OCI-LY3 (cell line): Measurements from ENCODE around the gene ZGRF1.

Source experiments
- H2AFZ ChIP-seq: fragments of 200-600, 300-600 bp; shearing (Covaris generic); 2 replicates; pipeline ENCODE4 v1.6.0; 2014; ENCODE audit warnings: antibody characterized with exemption, low read depth, low read length
- H3K27ac ChIP-seq: fragments of 200-600, 300-600 bp; sonication (generic); 2 replicates; pipeline ENCODE4 v1.5.1; 2014; ENCODE audit warnings: mild to moderate bottlenecking, low read length, moderate library complexity, mixed read lengths
- H3K27me3 ChIP-seq: fragments of 200-600, 300-600 bp; sonication (generic); 2 replicates; pipeline ENCODE4 v1.6.1; 2014; ENCODE audit warnings: low read depth, low read length, mixed read lengths
- H3K36me3 ChIP-seq: fragments of 200-600, 300-600 bp; sonication (generic); replicated peaks from 2 replicates; pipeline ENCODE3; 2014; ENCODE audit warnings: low read depth, low read length, mixed read lengths
- H3K4me1 ChIP-seq: fragments of 300-600, 200-600 bp; sonication (generic); 2 replicates; pipeline ENCODE4 v1.6.1; 2014; ENCODE audit warnings: low read length, mixed read lengths
- H3K4me2 ChIP-seq: fragments of 200-600, 300-600 bp; sonication (generic); 2 replicates; pipeline ENCODE4 v1.6.1; 2014; ENCODE audit warnings: low read length, mixed read lengths
- H3K4me3 ChIP-seq: fragments of 300-600, 200-600 bp; sonication (generic); 2 replicates; pipeline ENCODE4 v1.5.1; 2014; ENCODE audit warnings: antibody characterized with exemption, mild to moderate bottlenecking, low read length, moderate library complexity
- H3K79me2 ChIP-seq: fragments of 300-600, 200-600 bp; shearing (Covaris generic); 2 replicates; pipeline ENCODE4 v1.6.1; 2014; ENCODE audit warnings: mild to moderate bottlenecking, low read length, mixed read lengths
- H3K9ac ChIP-seq: fragments of 300-600, 200-600 bp; shearing (Covaris generic); 2 replicates; pipeline ENCODE4 v1.6.0; 2014; ENCODE audit warnings: mild to moderate bottlenecking, low read length, moderate library complexity
- H3K9me3 ChIP-seq: fragments of 200-600, 300-600 bp; shearing (Covaris generic); 2 replicates; pipeline ENCODE4 v1.6.1; 2014; ENCODE audit warnings: low read length, mixed read lengths; ENCODE audit not compliant: insufficient read depth
- H4K20me1 ChIP-seq: fragments of 200-600, 300-600 bp; sonication (generic); 2 replicates; pipeline ENCODE4 v1.6.1; 2016; ENCODE audit warnings: low read length, mixed read lengths; ENCODE audit not compliant: insufficient read depth
- CTCF ChIP-seq: fragments of 200-600, 300-600 bp; sonication (generic); IDR thresholded peaks from 2 replicates; pipeline ENCODE4 v1.5.1; 2014; ENCODE audit warnings: antibody characterized with exemption, low read length, low read depth
- EZH2phosphoT487 ChIP-seq: fragments of 200-600 bp; shearing (Covaris generic); IDR thresholded peaks from 2 replicates; pipeline ENCODE4 v1.6.1; 2018; ENCODE audit warnings: antibody characterized with exemption, mixed run types, low read depth

ZGRF1 gene

GRCh38 chr4:112521123-112522023 is 115.3 kb downstream of the ZGRF1 start:
- no peak overlapping the region for H3K27ac ChIP-seq
- peak overlapping the region; percentile 9; the same call in 1 of the 2 replicates for H3K9ac ChIP-seq
- H3K27me3 ChIP-seq, result peaks cover 50% of the 10 kb centered on the region
- no peaks in the 10 kb centered on the region for H3K79me2 ChIP-seq
- TF ChIP-seq EZH2phosphoT487, result 0 out of 2 replicates have a peak, but pooled peaks have one; percentile 48
- TF ChIP-seq CTCF, result no peak
- peak overlapping the region; percentile 77 for H3K4me3 ChIP-seq
- peaks cover 42% of the 10 kb centered on the region for H3K4me1 ChIP-seq
- peak overlapping the region; percentile 92 for H3K4me2 ChIP-seq
- no peaks in the 10 kb centered on the region for H4K20me1 ChIP-seq
- peak overlapping the region; percentile 8; the same call in 1 of the 2 replicates for H2AFZ ChIP-seq
- H3K9me3 ChIP-seq, result no peaks in the 10 kb centered on the region
- H3K36me3 ChIP-seq, result no peaks in the 10 kb centered on the region

- Histone ChIP-seq H3K4me3 (peak overlapping the region; percentile 77), H3K4me2 (peak overlapping the region; percentile 92)
Observed at GRCh38 chr4:112520598-112521122, 116.0 kb downstream of the ZGRF1 start.

GRCh38 chr4:112519689-112520597 is 116.8 kb downstream of the ZGRF1 start:
- Histone ChIP-seq H3K79me2 (no peaks in the 10 kb centered on the region), H3K27me3 (peaks cover 50% of the 10 kb centered on the region)

More at GRCh38 chr4:112520598-112521122, 116.0 kb downstream of the ZGRF1 start:
- Histone ChIP-seq H4K20me1 (no peaks in the 10 kb centered on the region), H3K4me1 (peaks cover 42% of the 10 kb centered on the region), H3K36me3 (no peaks in the 10 kb centered on the region), H2AFZ (0 out of 2 replicates have a peak overlapping the region, but pooled peaks have one; percentile 8), H3K27me3 (peaks cover 50% of the 10 kb centered on the region), H3K9ac (peak overlapping the region; percentile 9; the same call in 1 of the 2 replicates), H3K9me3 (no peaks in the 10 kb centered on the region), H3K27ac (no peak overlapping the region), H3K79me2 (no peaks in the 10 kb centered on the region)
- TF ChIP-seq EZH2phosphoT487, result no peak
- TF ChIP-seq CTCF, result no peak

More at GRCh38 chr4:112519689-112520597, 116.8 kb downstream of the ZGRF1 start:
- H3K4me1 ChIP-seq, result peaks cover 42% of the 10 kb centered on the region
- H3K27ac ChIP-seq, result no peak overlapping the region
- H4K20me1 ChIP-seq, result no peaks in the 10 kb centered on the region
- H3K36me3 ChIP-seq, result no peaks in the 10 kb centered on the region
- peak overlapping the region; percentile 92 for H3K4me2 ChIP-seq
- peak overlapping the region; percentile 77; the same call in 1 of the 2 replicates for H3K4me3 ChIP-seq
- no peaks in the 10 kb centered on the region for H3K9me3 ChIP-seq
- H2AFZ ChIP-seq, result no peak overlapping the region
- TF ChIP-seq CTCF (no peak), EZH2phosphoT487 (no peak)
- H3K9ac ChIP-seq, result no peak overlapping the region
